HEK293 (cell line): ENCODE data around the gene HABP4.
A peak's percentile ranks its signal among the peaks of the same experiment; 100 is the strongest.

Experiments used
- BCL11B ChIP-seq: fragments of 450-650 bp; formaldehyde crosslinking; IDR thresholded peaks from 2 replicates; pipeline ENCODE4 v1.5.1; 2016; ENCODE audit warnings: low read depth, missing biosample characterization, missing genetic modification characterization
- HOXD13 ChIP-seq: sonication (generic); formaldehyde crosslinking; IDR thresholded peaks from 2 replicates; pipeline ENCODE4 v1.8.0; 2022; ENCODE audit warnings: missing genetic modification reagents, borderline replicate concordance
- KLF10 ChIP-seq: fragments of 450-650 bp; IDR thresholded peaks from 2 replicates; pipeline ENCODE4 v1.5.1; 2018; ENCODE audit warnings: missing biosample characterization, mild to moderate bottlenecking, missing genetic modification characterization
- KLF8 ChIP-seq: fragments of 450-650 bp; formaldehyde crosslinking; IDR thresholded peaks from 2 replicates; pipeline ENCODE4 v1.5.1; 2016; ENCODE audit warnings: missing biosample characterization, missing genetic modification characterization
- SP3 ChIP-seq: fragments of 450-650 bp; formaldehyde crosslinking; IDR thresholded peaks from 2 replicates; pipeline ENCODE4 v1.5.1; 2016; ENCODE audit warnings: missing biosample characterization, missing genetic modification characterization
- SP7 ChIP-seq: fragments of 450-650 bp; formaldehyde crosslinking; IDR thresholded peaks from 2 replicates; pipeline ENCODE4 v1.5.1; 2016; ENCODE audit warnings: missing biosample characterization, missing genetic modification characterization
- ZBTB20 ChIP-seq: fragments of 450-650 bp; formaldehyde crosslinking; IDR thresholded peaks from 2 replicates; pipeline ENCODE4 v1.5.1; 2016; ENCODE audit warnings: missing biosample characterization, missing genetic modification characterization
- ZBTB21 ChIP-seq: fragments of 450-650 bp; formaldehyde crosslinking; IDR thresholded peaks from 2 replicates; pipeline ENCODE4 v1.5.1; 2017; ENCODE audit warnings: missing biosample characterization, missing genetic modification characterization
- ZFP37 ChIP-seq: fragments of 450-650 bp; formaldehyde crosslinking; IDR thresholded peaks from 2 replicates; pipeline ENCODE4 v1.5.1; 2016; ENCODE audit warnings: missing biosample characterization, missing genetic modification characterization
- ZNF133 ChIP-seq: fragments of 450-650 bp; formaldehyde crosslinking; IDR thresholded peaks from 2 replicates; pipeline ENCODE4 v1.5.1; 2016; ENCODE audit warnings: missing biosample characterization, missing genetic modification characterization
- ZNF157 ChIP-seq: fragments of 450-650 bp; formaldehyde crosslinking; IDR thresholded peaks from 2 replicates; pipeline ENCODE4 v1.5.1; 2016; ENCODE audit warnings: missing biosample characterization, missing genetic modification characterization
- ZNF174 ChIP-seq: fragments of 450-650 bp; formaldehyde crosslinking; IDR thresholded peaks from 2 replicates; pipeline ENCODE4 v1.5.0; 2017; ENCODE audit warnings: missing biosample characterization, mild to moderate bottlenecking, missing genetic modification characterization
- ZNF211 ChIP-seq: fragments of 450-650 bp; formaldehyde crosslinking; IDR thresholded peaks from 2 replicates; pipeline ENCODE4 v1.5.1; 2016; ENCODE audit warnings: low read depth, missing biosample characterization, missing genetic modification characterization
- ZNF214 ChIP-seq: fragments of 450-650 bp; formaldehyde crosslinking; IDR thresholded peaks from 2 replicates; pipeline ENCODE4 v1.5.1; 2017; ENCODE audit warnings: missing biosample characterization, mild to moderate bottlenecking, missing genetic modification characterization, borderline replicate concordance
- ZNF37A ChIP-seq: fragments of 450-650 bp; IDR thresholded peaks from 2 replicates; pipeline ENCODE4 v1.5.1; 2018; ENCODE audit warnings: missing biosample characterization, missing genetic modification characterization
- ZNF404 ChIP-seq: fragments of 450-650 bp; formaldehyde crosslinking; IDR thresholded peaks from 2 replicates; pipeline ENCODE4 v1.5.1; 2017; ENCODE audit warnings: missing biosample characterization, missing genetic modification characterization
- ZNF514 ChIP-seq: fragments of 450-650 bp; formaldehyde crosslinking; IDR thresholded peaks from 2 replicates; pipeline ENCODE4 v1.5.1; 2016; ENCODE audit warnings: missing biosample characterization, missing genetic modification characterization
- ZNF521 ChIP-seq: fragments of 450-650 bp; formaldehyde crosslinking; IDR thresholded peaks from 2 replicates; pipeline ENCODE4 v1.5.1; 2017; ENCODE audit warnings: missing biosample characterization, mild to moderate bottlenecking, missing genetic modification characterization
- ZNF558 ChIP-seq: fragments of 450-650 bp; formaldehyde crosslinking; IDR thresholded peaks from 2 replicates; pipeline ENCODE4 v1.5.1; 2016; ENCODE audit warnings: missing biosample characterization, missing genetic modification characterization
- ZNF560 ChIP-seq: fragments of 450-650 bp; formaldehyde crosslinking; IDR thresholded peaks from 2 replicates; pipeline ENCODE4 v1.5.1; 2017; ENCODE audit warnings: missing biosample characterization, missing genetic modification characterization, borderline replicate concordance
- ZNF600 ChIP-seq: fragments of 450-650 bp; formaldehyde crosslinking; IDR thresholded peaks from 2 replicates; pipeline ENCODE4 v1.5.1; 2016; ENCODE audit warnings: missing biosample characterization, missing genetic modification characterization
- ZNF623 ChIP-seq: fragments of 450-650 bp; formaldehyde crosslinking; IDR thresholded peaks from 2 replicates; pipeline ENCODE4 v1.5.1; 2016; ENCODE audit warnings: missing biosample characterization, missing genetic modification characterization
- ZNF629 ChIP-seq: fragments of 450-650 bp; formaldehyde crosslinking; IDR thresholded peaks from 2 replicates; pipeline ENCODE4 v1.5.1; 2017; ENCODE audit warnings: missing biosample characterization, missing genetic modification characterization
- ZNF837 ChIP-seq: fragments of 450-650 bp; formaldehyde crosslinking; IDR thresholded peaks from 2 replicates; pipeline ENCODE4 v1.5.1; 2016; ENCODE audit warnings: missing biosample characterization, missing genetic modification characterization
- ZXDB ChIP-seq: fragments of 450-650 bp; formaldehyde crosslinking; IDR thresholded peaks from 2 replicates; pipeline ENCODE4 v1.5.1; 2016; ENCODE audit warnings: missing biosample characterization, missing genetic modification characterization
- TF ChIP-seq, protein P1 (sequence below): fragments of 450-650 bp; formaldehyde crosslinking; IDR thresholded peaks from 2 replicates; pipeline ENCODE4 v1.5.1; 2016; ENCODE audit warnings: missing biosample characterization, missing genetic modification characterization
- TF ChIP-seq, protein P2 (sequence below): fragments of 450-650 bp; formaldehyde crosslinking; IDR thresholded peaks from 2 replicates; pipeline ENCODE4 v1.5.1; 2016; ENCODE audit warnings: missing biosample characterization, missing genetic modification characterization
- TF ChIP-seq, protein P3 (sequence below): fragments of 450-650 bp; formaldehyde crosslinking; IDR thresholded peaks from 2 replicates; pipeline ENCODE4 v1.5.1; 2016; ENCODE audit warnings: missing biosample characterization, missing genetic modification characterization
- TF ChIP-seq, protein P4 (sequence below): fragments of 450-650 bp; formaldehyde crosslinking; IDR thresholded peaks from 2 replicates; pipeline ENCODE4 v1.5.1; 2016; ENCODE audit warnings: missing biosample characterization, missing genetic modification characterization
- TF ChIP-seq, protein P5 (sequence below): fragments of 450-650 bp; formaldehyde crosslinking; IDR thresholded peaks from 2 replicates; pipeline ENCODE4 v1.5.1; 2016; ENCODE audit warnings: missing biosample characterization, missing genetic modification characterization

The HABP4 gene

DNA sequence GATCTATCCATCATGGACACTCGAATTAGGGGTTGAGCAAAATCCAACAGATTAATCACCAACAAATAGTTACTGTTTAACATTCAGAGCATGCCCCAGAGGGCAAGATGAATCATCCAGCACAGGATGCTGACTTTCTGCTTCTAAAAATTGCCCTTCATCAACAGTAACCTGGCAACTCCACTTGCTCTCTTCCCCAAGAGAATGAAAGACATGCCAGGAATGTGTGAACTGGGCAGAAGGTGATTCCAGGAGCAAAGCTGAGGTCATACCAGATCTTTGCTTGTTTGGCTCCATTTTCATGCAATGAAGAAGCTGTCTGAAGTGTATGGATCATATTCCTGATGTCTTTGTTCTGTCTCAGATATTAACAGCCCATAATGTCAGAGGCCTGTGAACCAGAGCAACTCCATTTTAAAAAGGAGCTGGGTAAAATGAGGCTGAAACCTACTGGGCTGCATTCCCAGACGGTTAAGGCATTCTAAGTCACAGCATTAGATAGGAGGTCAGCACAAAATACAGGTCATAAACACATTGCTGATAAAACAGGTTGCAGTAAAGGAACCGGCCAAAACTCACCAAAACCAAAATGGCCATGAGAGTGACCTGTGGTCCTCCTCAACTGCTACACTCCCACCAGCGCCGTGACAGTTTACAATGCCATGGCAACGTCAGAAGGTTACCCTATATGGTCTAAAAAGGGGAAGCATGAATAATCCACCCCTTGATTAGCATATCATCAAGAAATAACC lies 29.3 kb upstream of the HABP4 start (continued):
- TF ChIP-seq ZNF174, result no peak
- TF ChIP-seq BCL11B (tag by site-specific recombination), result no peak
- TF ChIP-seq, protein P1, sequence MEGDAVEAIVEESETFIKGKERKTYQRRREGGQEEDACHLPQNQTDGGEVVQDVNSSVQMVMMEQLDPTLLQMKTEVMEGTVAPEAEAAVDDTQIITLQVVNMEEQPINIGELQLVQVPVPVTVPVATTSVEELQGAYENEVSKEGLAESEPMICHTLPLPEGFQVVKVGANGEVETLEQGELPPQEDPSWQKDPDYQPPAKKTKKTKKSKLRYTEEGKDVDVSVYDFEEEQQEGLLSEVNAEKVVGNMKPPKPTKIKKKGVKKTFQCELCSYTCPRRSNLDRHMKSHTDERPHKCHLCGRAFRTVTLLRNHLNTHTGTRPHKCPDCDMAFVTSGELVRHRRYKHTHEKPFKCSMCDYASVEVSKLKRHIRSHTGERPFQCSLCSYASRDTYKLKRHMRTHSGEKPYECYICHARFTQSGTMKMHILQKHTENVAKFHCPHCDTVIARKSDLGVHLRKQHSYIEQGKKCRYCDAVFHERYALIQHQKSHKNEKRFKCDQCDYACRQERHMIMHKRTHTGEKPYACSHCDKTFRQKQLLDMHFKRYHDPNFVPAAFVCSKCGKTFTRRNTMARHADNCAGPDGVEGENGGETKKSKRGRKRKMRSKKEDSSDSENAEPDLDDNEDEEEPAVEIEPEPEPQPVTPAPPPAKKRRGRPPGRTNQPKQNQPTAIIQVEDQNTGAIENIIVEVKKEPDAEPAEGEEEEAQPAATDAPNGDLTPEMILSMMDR (tag by site-specific recombination), result no peak
- TF ChIP-seq ZNF629, result peak; percentile 78
- no peak for TF ChIP-seq ZNF514 (tag by site-specific recombination)
- peak; percentile 42; the same call in 1 of the 2 replicates for TF ChIP-seq KLF8 (tag by site-specific recombination)
- TF ChIP-seq ZNF157 (tag by site-specific recombination), result no peak
- 0 out of 2 replicates have a peak, but pooled peaks have one; percentile 41 for TF ChIP-seq ZNF558 (tag by site-specific recombination)
- TF ChIP-seq ZNF560, result no peak
- TF ChIP-seq, protein P2, sequence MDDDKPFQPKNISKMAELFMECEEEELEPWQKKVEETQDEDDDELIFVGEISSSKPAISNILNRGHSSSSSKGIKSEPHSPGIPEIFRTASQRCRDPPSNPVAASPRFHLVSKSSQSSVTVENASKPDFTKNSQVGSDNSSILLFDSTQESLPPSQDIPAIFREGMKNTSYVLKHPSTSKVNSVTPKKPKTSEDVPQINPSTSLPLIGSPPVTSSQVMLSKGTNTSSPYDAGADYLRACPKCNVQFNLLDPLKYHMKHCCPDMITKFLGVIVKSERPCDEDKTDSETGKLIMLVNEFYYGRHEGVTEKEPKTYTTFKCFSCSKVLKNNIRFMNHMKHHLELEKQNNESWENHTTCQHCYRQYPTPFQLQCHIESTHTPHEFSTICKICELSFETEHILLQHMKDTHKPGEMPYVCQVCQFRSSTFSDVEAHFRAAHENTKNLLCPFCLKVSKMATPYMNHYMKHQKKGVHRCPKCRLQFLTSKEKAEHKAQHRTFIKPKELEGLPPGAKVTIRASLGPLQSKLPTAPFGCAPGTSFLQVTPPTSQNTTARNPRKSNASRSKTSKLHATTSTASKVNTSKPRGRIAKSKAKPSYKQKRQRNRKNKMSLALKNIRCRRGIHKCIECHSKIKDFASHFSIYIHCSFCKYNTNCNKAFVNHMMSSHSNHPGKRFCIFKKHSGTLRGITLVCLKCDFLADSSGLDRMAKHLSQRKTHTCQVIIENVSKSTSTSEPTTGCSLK (tag by site-specific recombination), result no peak
- TF ChIP-seq, protein P3, sequence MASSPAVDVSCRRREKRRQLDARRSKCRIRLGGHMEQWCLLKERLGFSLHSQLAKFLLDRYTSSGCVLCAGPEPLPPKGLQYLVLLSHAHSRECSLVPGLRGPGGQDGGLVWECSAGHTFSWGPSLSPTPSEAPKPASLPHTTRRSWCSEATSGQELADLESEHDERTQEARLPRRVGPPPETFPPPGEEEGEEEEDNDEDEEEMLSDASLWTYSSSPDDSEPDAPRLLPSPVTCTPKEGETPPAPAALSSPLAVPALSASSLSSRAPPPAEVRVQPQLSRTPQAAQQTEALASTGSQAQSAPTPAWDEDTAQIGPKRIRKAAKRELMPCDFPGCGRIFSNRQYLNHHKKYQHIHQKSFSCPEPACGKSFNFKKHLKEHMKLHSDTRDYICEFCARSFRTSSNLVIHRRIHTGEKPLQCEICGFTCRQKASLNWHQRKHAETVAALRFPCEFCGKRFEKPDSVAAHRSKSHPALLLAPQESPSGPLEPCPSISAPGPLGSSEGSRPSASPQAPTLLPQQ (tag by site-specific recombination), result no peak
- TF ChIP-seq ZNF600, result peak; percentile 45; the same call in 1 of the 2 replicates
- TF ChIP-seq KLF10 (tag by site-specific recombination), result peak; percentile 59; the same call in 1 of the 2 replicates
- no peak for TF ChIP-seq ZNF211 (tag by site-specific recombination)
- TF ChIP-seq HOXD13 (CRISPR knock-in tag), result no peak
- no peak for TF ChIP-seq ZNF837 (tag by site-specific recombination)
- TF ChIP-seq ZBTB20 (tag by site-specific recombination), result peak; percentile 55; the same call in 1 of the 2 replicates
- no peak for TF ChIP-seq ZFP37 (tag by site-specific recombination)
- peak; percentile 80 for TF ChIP-seq SP7 (tag by site-specific recombination)
- TF ChIP-seq ZNF214 (tag by site-specific recombination), result no peak
- no peak for TF ChIP-seq ZNF133 (tag by site-specific recombination)
- TF ChIP-seq ZNF521 (tag by site-specific recombination), result no peak
- TF ChIP-seq, protein P4, sequence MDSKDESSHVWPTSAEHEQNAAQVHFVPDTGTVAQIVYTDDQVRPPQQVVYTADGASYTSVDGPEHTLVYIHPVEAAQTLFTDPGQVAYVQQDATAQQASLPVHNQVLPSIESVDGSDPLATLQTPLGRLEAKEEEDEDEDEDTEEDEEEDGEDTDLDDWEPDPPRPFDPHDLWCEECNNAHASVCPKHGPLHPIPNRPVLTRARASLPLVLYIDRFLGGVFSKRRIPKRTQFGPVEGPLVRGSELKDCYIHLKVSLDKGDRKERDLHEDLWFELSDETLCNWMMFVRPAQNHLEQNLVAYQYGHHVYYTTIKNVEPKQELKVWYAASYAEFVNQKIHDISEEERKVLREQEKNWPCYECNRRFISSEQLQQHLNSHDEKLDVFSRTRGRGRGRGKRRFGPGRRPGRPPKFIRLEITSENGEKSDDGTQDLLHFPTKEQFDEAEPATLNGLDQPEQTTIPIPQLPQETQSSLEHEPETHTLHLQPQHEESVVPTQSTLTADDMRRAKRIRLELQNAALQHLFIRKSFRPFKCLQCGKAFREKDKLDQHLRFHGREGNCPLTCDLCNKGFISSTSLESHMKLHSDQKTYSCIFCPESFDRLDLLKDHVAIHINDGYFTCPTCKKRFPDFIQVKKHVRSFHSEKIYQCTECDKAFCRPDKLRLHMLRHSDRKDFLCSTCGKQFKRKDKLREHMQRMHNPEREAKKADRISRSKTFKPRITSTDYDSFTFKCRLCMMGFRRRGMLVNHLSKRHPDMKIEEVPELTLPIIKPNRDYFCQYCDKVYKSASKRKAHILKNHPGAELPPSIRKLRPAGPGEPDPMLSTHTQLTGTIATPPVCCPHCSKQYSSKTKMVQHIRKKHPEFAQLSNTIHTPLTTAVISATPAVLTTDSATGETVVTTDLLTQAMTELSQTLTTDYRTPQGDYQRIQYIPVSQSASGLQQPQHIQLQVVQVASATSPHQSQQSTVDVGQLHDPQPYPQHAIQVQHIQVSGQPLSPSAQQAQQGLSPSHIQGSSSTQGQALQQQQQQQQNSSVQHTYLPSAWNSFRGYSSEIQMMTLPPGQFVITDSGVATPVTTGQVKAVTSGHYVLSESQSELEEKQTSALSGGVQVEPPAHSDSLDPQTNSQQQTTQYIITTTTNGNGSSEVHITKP (tag by site-specific recombination), result peak; percentile 36; the same call in 1 of the 2 replicates
- no peak for TF ChIP-seq ZNF37A
- TF ChIP-seq SP3 (tag by site-specific recombination), result peak; percentile 45; the same call in 1 of the 2 replicates
- no peak for TF ChIP-seq ZXDB (tag by site-specific recombination)
- TF ChIP-seq, protein P5, sequence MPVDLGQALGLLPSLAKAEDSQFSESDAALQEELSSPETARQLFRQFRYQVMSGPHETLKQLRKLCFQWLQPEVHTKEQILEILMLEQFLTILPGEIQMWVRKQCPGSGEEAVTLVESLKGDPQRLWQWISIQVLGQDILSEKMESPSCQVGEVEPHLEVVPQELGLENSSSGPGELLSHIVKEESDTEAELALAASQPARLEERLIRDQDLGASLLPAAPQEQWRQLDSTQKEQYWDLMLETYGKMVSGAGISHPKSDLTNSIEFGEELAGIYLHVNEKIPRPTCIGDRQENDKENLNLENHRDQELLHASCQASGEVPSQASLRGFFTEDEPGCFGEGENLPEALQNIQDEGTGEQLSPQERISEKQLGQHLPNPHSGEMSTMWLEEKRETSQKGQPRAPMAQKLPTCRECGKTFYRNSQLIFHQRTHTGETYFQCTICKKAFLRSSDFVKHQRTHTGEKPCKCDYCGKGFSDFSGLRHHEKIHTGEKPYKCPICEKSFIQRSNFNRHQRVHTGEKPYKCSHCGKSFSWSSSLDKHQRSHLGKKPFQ (tag by site-specific recombination), result peak; percentile 70; the same call in 1 of the 2 replicates
- TF ChIP-seq ZNF623 (tag by site-specific recombination), result no peak
- TF ChIP-seq ZBTB21, result peak; percentile 23; the same call in 1 of the 2 replicates
- TF ChIP-seq ZNF404 (tag by site-specific recombination), result no peak
